PFSK-1 (cell line): Measurements from ENCODE around the gene LGALS3BP.

Experiments used
- FOXP2 ChIP-seq: optimal IDR thresholded peaks from 2 replicates; pipeline ENCODE3; 2011; ENCODE audit warnings: borderline replicate concordance, control low read depth, inconsistent platforms; ENCODE audit not compliant: insufficient read depth; ENCODE audit errors: extremely low read length, extremely low read depth
- POLR2AphosphoS5 ChIP-seq: IDR thresholded peaks from 2 replicates; pipeline ENCODE4 v1.6.1; 2012; ENCODE audit warnings: low read depth, mild to moderate bottlenecking, control low read depth, low read length, moderate library complexity
- SIN3A ChIP-seq: IDR thresholded peaks from 2 replicates; pipeline ENCODE4 v1.6.1; 2012; ENCODE audit warnings: mild to moderate bottlenecking, low read length, moderate library complexity, borderline replicate concordance; ENCODE audit not compliant: insufficient read depth
- TAF1 ChIP-seq: IDR thresholded peaks from 2 replicates; pipeline ENCODE4 v1.6.1; 2012; ENCODE audit warnings: low read length, control low read depth, borderline replicate concordance; ENCODE audit not compliant: insufficient read depth
- TF ChIP-seq, protein P1 (sequence below), 2 experiments: IDR thresholded peaks; 2 replicates each; pipeline versions ENCODE4 v1.6.1 to v1.8.0; 2011 to 2012; ENCODE audit warnings: low read depth in 2 of 2, low read length in 2 of 2, control low read depth in 1 of 2, inconsistent platforms in 1 of 2, mild to moderate bottlenecking in 1 of 2, moderate library complexity in 1 of 2; ENCODE audit not compliant: insufficient read depth in 1 of 2

LGALS3BP gene

DNA sequence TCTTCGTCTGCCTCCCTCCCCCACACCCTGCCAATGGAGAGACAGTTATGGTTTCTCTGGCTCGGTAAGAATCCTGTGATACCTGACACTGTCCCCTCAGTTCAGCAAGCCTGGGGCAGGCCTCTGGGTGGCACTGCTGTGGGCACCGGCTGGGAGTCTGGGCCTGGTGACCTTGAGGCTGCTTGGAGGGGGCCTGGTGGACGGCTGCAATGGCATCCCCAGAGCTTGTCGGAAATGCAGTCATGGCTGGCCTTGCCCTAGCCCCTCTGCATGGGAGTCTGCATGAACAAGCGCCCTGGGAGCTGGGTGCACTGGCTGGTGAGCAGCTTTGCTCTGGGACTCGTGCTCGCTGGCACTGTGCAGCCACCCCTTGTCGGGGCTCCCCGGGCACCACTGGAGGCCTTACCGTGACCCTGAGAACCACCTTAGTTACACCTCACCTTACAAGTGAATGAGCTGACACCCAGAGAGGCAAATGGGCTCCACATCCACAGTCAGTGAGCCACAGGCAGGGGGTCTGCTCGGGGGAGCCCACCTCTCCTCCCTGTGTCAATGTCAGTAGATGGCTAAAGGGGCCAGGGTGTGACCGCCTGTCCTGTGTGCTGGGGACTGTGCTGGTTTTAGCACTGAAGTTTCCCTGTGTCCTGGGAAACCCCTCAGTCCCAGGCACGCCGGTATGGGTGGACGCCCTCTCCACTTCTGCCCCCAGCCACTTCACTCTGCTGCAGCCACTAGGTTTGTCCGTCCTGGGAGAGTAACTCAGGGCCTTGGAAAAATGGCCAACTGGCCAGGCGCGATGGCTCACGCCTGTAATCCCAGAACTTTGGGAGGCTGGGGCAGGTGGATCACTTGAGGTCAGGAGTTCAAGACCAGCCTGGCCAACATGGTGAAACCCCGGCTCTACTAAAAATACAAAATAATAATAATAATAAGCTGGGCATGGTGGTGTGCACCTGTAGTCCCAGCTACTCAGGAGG is 1.4 kb downstream of the LGALS3BP start:
- no peak for TF ChIP-seq FOXP2
- TF ChIP-seq POLR2AphosphoS5 = no peak
- TF ChIP-seq, protein P1, sequence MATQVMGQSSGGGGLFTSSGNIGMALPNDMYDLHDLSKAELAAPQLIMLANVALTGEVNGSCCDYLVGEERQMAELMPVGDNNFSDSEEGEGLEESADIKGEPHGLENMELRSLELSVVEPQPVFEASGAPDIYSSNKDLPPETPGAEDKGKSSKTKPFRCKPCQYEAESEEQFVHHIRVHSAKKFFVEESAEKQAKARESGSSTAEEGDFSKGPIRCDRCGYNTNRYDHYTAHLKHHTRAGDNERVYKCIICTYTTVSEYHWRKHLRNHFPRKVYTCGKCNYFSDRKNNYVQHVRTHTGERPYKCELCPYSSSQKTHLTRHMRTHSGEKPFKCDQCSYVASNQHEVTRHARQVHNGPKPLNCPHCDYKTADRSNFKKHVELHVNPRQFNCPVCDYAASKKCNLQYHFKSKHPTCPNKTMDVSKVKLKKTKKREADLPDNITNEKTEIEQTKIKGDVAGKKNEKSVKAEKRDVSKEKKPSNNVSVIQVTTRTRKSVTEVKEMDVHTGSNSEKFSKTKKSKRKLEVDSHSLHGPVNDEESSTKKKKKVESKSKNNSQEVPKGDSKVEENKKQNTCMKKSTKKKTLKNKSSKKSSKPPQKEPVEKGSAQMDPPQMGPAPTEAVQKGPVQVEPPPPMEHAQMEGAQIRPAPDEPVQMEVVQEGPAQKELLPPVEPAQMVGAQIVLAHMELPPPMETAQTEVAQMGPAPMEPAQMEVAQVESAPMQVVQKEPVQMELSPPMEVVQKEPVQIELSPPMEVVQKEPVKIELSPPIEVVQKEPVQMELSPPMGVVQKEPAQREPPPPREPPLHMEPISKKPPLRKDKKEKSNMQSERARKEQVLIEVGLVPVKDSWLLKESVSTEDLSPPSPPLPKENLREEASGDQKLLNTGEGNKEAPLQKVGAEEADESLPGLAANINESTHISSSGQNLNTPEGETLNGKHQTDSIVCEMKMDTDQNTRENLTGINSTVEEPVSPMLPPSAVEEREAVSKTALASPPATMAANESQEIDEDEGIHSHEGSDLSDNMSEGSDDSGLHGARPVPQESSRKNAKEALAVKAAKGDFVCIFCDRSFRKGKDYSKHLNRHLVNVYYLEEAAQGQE (IDR thresholded peaks at IDR 0.05; ENCODE audit: insufficient read depth in 1 of 2, low read depth in 2 of 2, low read length in 2 of 2) = no peak
- no peak for TF ChIP-seq SIN3A
- TF ChIP-seq TAF1 = no peak

DNA sequence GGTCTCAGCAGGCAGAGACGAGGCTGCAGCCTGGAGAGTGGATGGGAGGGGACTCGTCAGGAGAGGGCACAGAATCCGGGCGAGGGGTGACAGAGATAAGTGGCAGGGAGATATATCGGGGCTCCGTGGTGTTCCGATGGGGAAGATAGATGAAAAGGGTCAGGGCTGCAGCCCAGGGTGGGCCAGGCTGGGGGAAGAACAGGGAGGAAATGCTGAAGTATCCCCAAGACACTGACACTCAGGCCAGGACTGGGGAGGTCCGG is 2.1 kb downstream of the LGALS3BP start:
- TF ChIP-seq SIN3A (no peak), FOXP2 (no peak), POLR2AphosphoS5 (no peak), TAF1 (no peak)
- TF ChIP-seq, protein P1 (IDR thresholded peaks at IDR 0.05; ENCODE audit: insufficient read depth in 1 of 2, low read depth in 2 of 2, low read length in 2 of 2) = no peak

DNA sequence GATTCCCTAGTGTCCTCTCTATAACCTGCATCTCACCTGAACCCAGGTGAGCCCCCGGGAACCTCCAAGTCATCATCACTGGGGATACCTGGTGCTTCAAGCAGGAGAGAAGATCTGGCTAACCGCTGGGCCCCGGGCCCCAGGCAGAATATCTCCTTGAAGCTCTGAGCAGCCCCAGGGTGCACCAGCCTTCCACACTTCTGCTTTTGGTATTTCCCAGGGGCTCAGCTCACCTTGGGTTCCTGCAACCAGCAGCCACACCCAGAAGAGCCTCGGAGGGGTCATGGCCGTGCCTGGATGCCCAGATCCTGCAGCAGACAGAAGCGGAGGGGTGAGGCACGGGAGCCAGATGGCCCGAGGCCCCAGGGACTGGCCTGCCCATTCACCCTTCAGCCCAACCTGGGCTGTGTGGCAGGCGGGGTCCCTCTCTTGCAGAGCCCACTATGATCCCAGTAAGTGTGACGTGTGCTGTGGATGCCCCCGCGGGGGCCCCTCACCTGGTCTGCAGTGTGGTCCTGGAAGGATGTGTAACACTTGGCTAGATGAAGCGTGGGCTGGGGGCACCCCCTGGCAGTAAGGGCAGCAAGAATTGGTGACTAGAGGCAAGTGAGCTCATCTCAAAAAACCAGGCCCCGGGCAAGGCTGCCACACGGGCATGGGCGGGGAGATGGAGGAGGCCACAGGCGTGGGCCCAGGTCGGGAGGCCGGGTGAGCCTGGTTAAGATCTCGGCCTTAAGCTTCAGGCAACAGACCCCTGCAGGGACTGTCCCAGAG is 2.6 kb downstream of the LGALS3BP start:
- TF ChIP-seq TAF1 (no peak), POLR2AphosphoS5 (no peak), FOXP2 (no peak), SIN3A (no peak)
- TF ChIP-seq, protein P1 (IDR thresholded peaks at IDR 0.05; ENCODE audit: insufficient read depth in 1 of 2, low read depth in 2 of 2, low read length in 2 of 2) = no peak

DNA sequence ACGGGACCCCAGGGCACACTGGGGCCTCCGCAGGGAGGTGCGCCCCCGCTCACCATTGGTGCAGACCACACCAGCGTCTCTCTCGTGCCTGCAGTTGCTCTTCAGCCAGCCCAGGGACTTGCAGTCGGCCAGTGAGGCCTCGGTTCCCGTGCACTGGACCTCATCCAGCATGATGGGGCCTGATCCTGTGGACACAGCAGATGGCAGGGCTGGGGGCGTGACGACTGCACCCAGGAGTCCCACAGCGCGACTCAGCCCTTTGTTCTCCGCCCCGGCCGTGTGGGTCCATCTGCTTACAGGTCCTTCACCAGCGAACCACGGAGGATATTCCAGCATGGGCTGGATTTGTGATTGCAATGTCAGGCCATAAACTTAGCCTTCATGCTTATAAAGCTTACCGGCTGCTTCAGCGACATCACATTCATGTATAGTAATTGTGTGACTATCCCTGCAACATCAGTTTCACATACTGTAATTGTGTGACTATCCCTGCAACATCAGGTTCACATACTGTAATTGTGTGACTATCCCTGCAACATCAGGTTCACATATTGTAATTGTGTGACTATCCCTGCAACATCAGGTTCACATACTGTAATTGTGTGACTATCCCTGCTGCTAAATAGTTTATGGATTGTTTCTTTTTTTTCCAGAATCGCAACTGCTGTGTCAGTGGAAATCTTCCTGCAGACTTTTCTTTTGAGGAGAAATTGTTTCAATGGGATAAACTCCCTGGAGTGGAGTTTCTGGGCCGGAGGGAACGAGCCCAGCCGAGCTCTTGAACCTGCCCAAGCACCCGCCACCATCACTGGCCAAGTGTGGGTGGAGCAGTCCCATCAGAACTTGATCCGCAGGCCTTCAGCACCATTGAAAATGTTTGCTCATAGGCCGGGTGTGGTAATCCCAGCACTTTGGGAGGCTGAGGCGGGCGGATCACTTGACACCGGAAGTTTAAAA is 4.8 kb downstream of the LGALS3BP start:
- TF ChIP-seq POLR2AphosphoS5 = 0 out of 2 replicates have a peak, but pooled peaks have one; percentile 6
- TF ChIP-seq, protein P1 (IDR thresholded peaks at IDR 0.05; ENCODE audit: insufficient read depth in 1 of 2, low read depth in 2 of 2, low read length in 2 of 2) = no peak
